ENCODE data around the gene CHAT.

Gene CHAT

GRCh38 chr10:49656845-49657493 is 43.1 kb downstream of the CHAT start:
- no peaks in the 10 kb centered on the region for H4K20me1 ChIP-seq (ENCODE audit: control insufficient read depth, insufficient read depth, low read depth, low read length)
- H3K9me3 ChIP-seq (ENCODE audit: control insufficient read depth, insufficient read depth, low read length): no peaks in the 10 kb centered on the region; the same call in 1 of the 2 replicates
- H3K4me1 ChIP-seq (ENCODE audit: control insufficient read depth, low read length): peaks cover 16% of the 10 kb centered on the region
- TF ChIP-seq CTCF (IDR thresholded peaks at IDR 0.05; ENCODE audit: low read depth, low read length, poor library complexity, severe bottlenecking) (no peak), EZH2phosphoT487 (IDR thresholded peaks at IDR 0.05; ENCODE audit: borderline replicate concordance, low read length) (no peak)
- no peak overlapping the region for H3K27ac ChIP-seq (ENCODE audit: low read depth, low read length)
- H3K4me2 ChIP-seq (ENCODE audit: low read length): no peak overlapping the region
- H3K36me3 ChIP-seq (ENCODE audit: control insufficient read depth, low read length): no peaks in the 10 kb centered on the region
- no peaks in the 10 kb centered on the region for H3K9me2 ChIP-seq (replicated peaks; ENCODE audit: control insufficient read depth, low read length)
- no peaks in the 10 kb centered on the region for H3F3A ChIP-seq (ENCODE audit: control insufficient read depth, insufficient read depth)
- no peak overlapping the region for H3K4me3 ChIP-seq (ENCODE audit: low read length)
- no peaks in the 10 kb centered on the region for H3K27me3 ChIP-seq (ENCODE audit: control insufficient read depth, low read length)
- H3K79me2 ChIP-seq (ENCODE audit: control insufficient read depth, low read length): no peaks in the 10 kb centered on the region

- no peaks in the 10 kb centered on the region for H3K79me2 ChIP-seq (ENCODE audit: control insufficient read depth, low read length)
- no peak overlapping the region for H3K27ac ChIP-seq (ENCODE audit: low read depth, low read length)
- H3K4me1 ChIP-seq (ENCODE audit: control insufficient read depth, low read length): peaks cover 11% of the 10 kb centered on the region
- no peak overlapping the region for H3K4me3 ChIP-seq (ENCODE audit: low read length)
- TF ChIP-seq CTCF (IDR thresholded peaks at IDR 0.05; ENCODE audit: low read depth, low read length, poor library complexity, severe bottlenecking): no peak
- TF ChIP-seq EZH2phosphoT487 (IDR thresholded peaks at IDR 0.05; ENCODE audit: borderline replicate concordance, low read length): no peak
- no peaks in the 10 kb centered on the region for H3K9me2 ChIP-seq (replicated peaks; ENCODE audit: control insufficient read depth, low read length)
- H3K27me3 ChIP-seq (ENCODE audit: control insufficient read depth, low read length): no peaks in the 10 kb centered on the region
- H4K20me1 ChIP-seq (ENCODE audit: control insufficient read depth, insufficient read depth, low read depth, low read length): no peaks in the 10 kb centered on the region
- H3K36me3 ChIP-seq (ENCODE audit: control insufficient read depth, low read length): no peaks in the 10 kb centered on the region
- no peaks in the 10 kb centered on the region; the same call in 1 of the 2 replicates for H3K9me3 ChIP-seq (ENCODE audit: control insufficient read depth, insufficient read depth, low read length)
- no peak overlapping the region for H3K4me2 ChIP-seq (ENCODE audit: low read length)
- H3F3A ChIP-seq (ENCODE audit: control insufficient read depth, insufficient read depth): no peaks in the 10 kb centered on the region
These were observed 43.8 kb downstream of the CHAT start for GRCh38 chr10:49657606-49658005.

- no peak overlapping the region for H3K27ac ChIP-seq (ENCODE audit: low read depth, low read length)
- no peaks in the 10 kb centered on the region for H3F3A ChIP-seq (ENCODE audit: control insufficient read depth, insufficient read depth)
- H3K27me3 ChIP-seq (ENCODE audit: control insufficient read depth, low read length): 0 out of 2 replicates have a peak, but pooled peaks cover 2% of the 10 kb centered on the region
- H3K4me2 ChIP-seq (ENCODE audit: low read length): no peak overlapping the region
- H4K20me1 ChIP-seq (ENCODE audit: control insufficient read depth, insufficient read depth, low read depth, low read length): no peaks in the 10 kb centered on the region
- TF ChIP-seq EZH2phosphoT487 (IDR thresholded peaks at IDR 0.05; ENCODE audit: borderline replicate concordance, low read length) (no peak), CTCF (IDR thresholded peaks at IDR 0.05; ENCODE audit: low read depth, low read length, poor library complexity, severe bottlenecking) (no peak)
- H3K9me2 ChIP-seq (replicated peaks; ENCODE audit: control insufficient read depth, low read length): no peaks in the 10 kb centered on the region
- H3K4me3 ChIP-seq (ENCODE audit: low read length): no peak overlapping the region
- no peaks in the 10 kb centered on the region; the same call in 1 of the 2 replicates for H3K9me3 ChIP-seq (ENCODE audit: control insufficient read depth, insufficient read depth, low read length)
- no peaks in the 10 kb centered on the region for H3K79me2 ChIP-seq (ENCODE audit: control insufficient read depth, low read length)
- H3K36me3 ChIP-seq (ENCODE audit: control insufficient read depth, low read length): no peaks in the 10 kb centered on the region
- peaks cover 10% of the 10 kb centered on the region for H3K4me1 ChIP-seq (ENCODE audit: control insufficient read depth, low read length)
These were observed 47.5 kb downstream of the CHAT start for GRCh38 chr10:49661140-49661856.
